ENCODE results near the gene GOPC. TPM values are rescaled to one million over a fixed set of nuclear protein-coding genes. Genes with fewer than 3 reads are reported as not detected.

GOPC gene
- total and polyA plus RNA-seq, 3 donors from 2014 or later, result 26.6 to 29.9 (median 28.8) TPM

DNA sequence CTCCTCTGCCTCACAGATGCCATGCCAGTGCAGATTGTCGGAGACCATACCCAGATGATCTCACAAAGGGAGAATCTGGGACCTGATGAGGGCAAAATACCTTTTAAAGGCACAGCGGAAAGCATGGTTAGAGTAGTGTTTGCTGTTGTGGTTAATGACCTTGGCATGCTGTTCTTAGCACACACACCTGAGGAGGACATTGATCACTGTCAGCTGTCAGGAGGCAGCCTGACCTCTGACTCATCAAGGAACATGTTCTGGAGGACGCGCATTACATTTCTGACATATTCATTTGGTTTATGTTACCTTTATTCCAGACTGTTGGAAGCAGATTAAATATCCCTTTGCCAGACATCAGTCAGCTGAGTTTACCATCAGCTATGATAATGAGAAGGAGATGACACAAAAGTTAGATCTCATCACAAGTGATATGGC, 57.1 kb downstream of the GOPC start:
- H3K36me3 ChIP-seq (ENCODE audit: low read depth, missing control alignments), result no peaks in the 10 kb centered on the region
- H3K9me3 ChIP-seq, result no peaks in the 10 kb centered on the region
- intact Hi-C loops (cut with DNase I; ENCODE audit: low total_unique reads), result no loop called here
- TF ChIP-seq, protein P1, sequence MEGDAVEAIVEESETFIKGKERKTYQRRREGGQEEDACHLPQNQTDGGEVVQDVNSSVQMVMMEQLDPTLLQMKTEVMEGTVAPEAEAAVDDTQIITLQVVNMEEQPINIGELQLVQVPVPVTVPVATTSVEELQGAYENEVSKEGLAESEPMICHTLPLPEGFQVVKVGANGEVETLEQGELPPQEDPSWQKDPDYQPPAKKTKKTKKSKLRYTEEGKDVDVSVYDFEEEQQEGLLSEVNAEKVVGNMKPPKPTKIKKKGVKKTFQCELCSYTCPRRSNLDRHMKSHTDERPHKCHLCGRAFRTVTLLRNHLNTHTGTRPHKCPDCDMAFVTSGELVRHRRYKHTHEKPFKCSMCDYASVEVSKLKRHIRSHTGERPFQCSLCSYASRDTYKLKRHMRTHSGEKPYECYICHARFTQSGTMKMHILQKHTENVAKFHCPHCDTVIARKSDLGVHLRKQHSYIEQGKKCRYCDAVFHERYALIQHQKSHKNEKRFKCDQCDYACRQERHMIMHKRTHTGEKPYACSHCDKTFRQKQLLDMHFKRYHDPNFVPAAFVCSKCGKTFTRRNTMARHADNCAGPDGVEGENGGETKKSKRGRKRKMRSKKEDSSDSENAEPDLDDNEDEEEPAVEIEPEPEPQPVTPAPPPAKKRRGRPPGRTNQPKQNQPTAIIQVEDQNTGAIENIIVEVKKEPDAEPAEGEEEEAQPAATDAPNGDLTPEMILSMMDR (IDR thresholded peaks at IDR 0.05), result no peak
- H3K4me3 ChIP-seq, result no peak overlapping the region
- no peaks in the 10 kb centered on the region for H3K27me3 ChIP-seq
- H3K4me1 ChIP-seq, result peaks cover 3% of the 10 kb centered on the region
- no peak for DNase-seq
- H3K27ac ChIP-seq, result no peak overlapping the region
- 94 to 98% methylated on average over 3 to 4 of the region's 4 CpGs for WGBS, 2 donors

DNA sequence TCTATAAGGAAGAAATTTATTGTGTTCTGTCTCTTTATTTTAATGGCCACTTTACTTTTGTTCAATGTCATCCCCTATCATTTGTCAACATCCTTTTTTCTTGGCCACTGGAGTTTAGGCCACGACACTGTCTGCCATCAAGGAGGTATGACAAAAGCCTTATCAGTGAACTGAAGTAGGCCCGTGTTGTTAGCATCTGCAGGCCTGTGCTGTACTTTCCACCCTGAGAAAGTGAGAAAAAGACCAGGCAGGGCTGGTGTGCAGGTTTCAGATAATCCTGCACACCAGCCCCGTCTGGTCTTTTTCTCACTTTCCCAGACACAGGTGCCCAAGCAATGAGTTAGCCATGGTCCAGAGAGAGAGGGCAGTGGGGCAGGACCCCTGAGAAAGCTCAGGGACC, 57.6 kb downstream of the GOPC start:
- intact Hi-C loops (cut with DNase I; ENCODE audit: low total_unique reads), result no loop called here
- Histone ChIP-seq H3K36me3 (ENCODE audit: low read depth, missing control alignments) (no peaks in the 10 kb centered on the region), H3K4me1 (peaks cover 3% of the 10 kb centered on the region), H3K4me3 (no peak overlapping the region), H3K9me3 (no peaks in the 10 kb centered on the region), H3K27ac (no peak overlapping the region), H3K27me3 (no peaks in the 10 kb centered on the region)
- no peak for TF ChIP-seq POLR2A (IDR thresholded peaks at IDR 0.05)
- TF ChIP-seq, protein P1 (IDR thresholded peaks at IDR 0.05), result no peak
- 76 to 77% methylated on average over 3 of the region's 3 CpGs for WGBS, 2 donors
- no peak for DNase-seq

DNA sequence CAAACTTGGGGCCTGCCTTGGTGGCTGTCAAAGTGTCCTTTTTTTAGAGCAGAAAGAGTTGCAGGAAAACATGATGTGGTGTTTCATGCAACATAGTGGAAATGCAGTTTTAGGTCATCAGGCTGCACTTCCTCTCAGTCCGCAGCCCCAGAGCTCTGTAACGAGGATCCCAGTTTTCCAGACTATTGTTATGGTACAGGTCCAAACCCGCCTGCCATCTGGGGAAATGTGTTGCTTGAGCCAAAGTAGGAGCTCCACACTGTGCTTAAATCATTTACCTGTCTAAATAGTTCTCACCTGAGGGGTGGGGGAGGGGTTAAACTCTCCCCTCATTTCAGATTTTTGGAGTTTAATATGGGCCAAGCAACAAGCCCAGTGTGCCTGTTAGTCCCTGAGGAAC, 59.8 kb downstream of the GOPC start:
- Histone ChIP-seq H3K4me3 (no peak overlapping the region), H3K27ac (no peak overlapping the region), H3K4me1 (no peaks in the 10 kb centered on the region), H3K27me3 (no peaks in the 10 kb centered on the region), H3K9me3 (no peaks in the 10 kb centered on the region), H3K36me3 (ENCODE audit: low read depth, missing control alignments) (no peaks in the 10 kb centered on the region)
- intact Hi-C loops (cut with DNase I; ENCODE audit: low total_unique reads), result no loop called here
- WGBS, 2 donors, result 73 to 97% methylated on average over 3 of the region's 3 CpGs
- no peak for DNase-seq
- no peak for TF ChIP-seq POLR2A (IDR thresholded peaks at IDR 0.05)
- TF ChIP-seq, protein P1 (IDR thresholded peaks at IDR 0.05), result no peak

- Histone ChIP-seq H3K9me3 (no peaks in the 10 kb centered on the region), H3K27me3 (no peaks in the 10 kb centered on the region), H3K4me1 (no peaks in the 10 kb centered on the region), H3K36me3 (ENCODE audit: low read depth, missing control alignments) (no peaks in the 10 kb centered on the region), H3K27ac (no peak overlapping the region), H3K4me3 (no peak overlapping the region)
- WGBS, 2 donors, result 95% methylated on average over 8 of the region's 8 CpGs
- intact Hi-C loops (cut with DNase I; ENCODE audit: low total_unique reads), result no loop called here
- TF ChIP-seq, protein P1 (IDR thresholded peaks at IDR 0.05), result no peak
- no peak for TF ChIP-seq POLR2A (IDR thresholded peaks at IDR 0.05)
- DNase-seq, result no peak
Measured at GRCh38 chr6:117540670-117541069, 61.6 kb downstream of the GOPC start.

- WGBS, 2 donors, result 89 to 94% methylated on average over 9 of the region's 9 CpGs
- Histone ChIP-seq H3K27ac (no peak overlapping the region), H3K27me3 (no peaks in the 10 kb centered on the region), H3K9me3 (no peaks in the 10 kb centered on the region), H3K4me1 (no peaks in the 10 kb centered on the region), H3K36me3 (ENCODE audit: low read depth, missing control alignments) (no peaks in the 10 kb centered on the region), H3K4me3 (no peak overlapping the region)
- TF ChIP-seq, protein P1 (IDR thresholded peaks at IDR 0.05), result no peak
- TF ChIP-seq POLR2A (IDR thresholded peaks at IDR 0.05), result no peak
- no peak for DNase-seq
- intact Hi-C loops (cut with DNase I; ENCODE audit: low total_unique reads), result no loop called here
Measured at GRCh38 chr6:117538615-117539014, 63.7 kb downstream of the GOPC start.
